H7 (cell line): ENCODE results near the gene DAND5. TPM values are rescaled to one million over a fixed set of nuclear protein-coding genes. Genes with fewer than 3 reads are reported as not detected.
A peak's percentile ranks its signal among the peaks of the same experiment; 100 is the strongest.

Source experiments
- DNase-seq: peaks from one replicate; pipeline ENCODE4 v3.0.0; 2012
- H3K27me3 ChIP-seq: 2 replicates; pipeline ENCODE4 v1.6.0; 2011; ENCODE audit warnings: mild to moderate bottlenecking, low read length; ENCODE audit not compliant: control insufficient read depth, insufficient read depth
- H3K36me3 ChIP-seq: replicated peaks from 2 replicates; pipeline ENCODE4 v1.5.1; 2011; ENCODE audit warnings: low read length; ENCODE audit not compliant: control insufficient read depth, insufficient read depth
- H3K4me3 ChIP-seq: 2 replicates; pipeline ENCODE4 v1.5.1; 2011; ENCODE audit warnings: low read depth, mild to moderate bottlenecking, control low read depth, low read length, moderate library complexity; ENCODE audit not compliant: insufficient read depth
- total RNA-seq: library from RNA; depleted of rRNA; stranded (reverse); fragments of >200 nt; shearing (Covaris generic); gene quantifications from 2 replicates; pipeline ENCODE4 v1.2.3, GENCODE V29; 2014

The DAND5 gene
- total RNA-seq, 1 experiment from 2014 or later, result not detected

GRCh38 chr19:13001502-13002165 is 32.3 kb downstream of the DAND5 start:
- Histone ChIP-seq H3K27me3 (peaks cover 50% of the 10 kb centered on the region), H3K36me3 (no peaks in the 10 kb centered on the region), H3K4me3 (no peak overlapping the region)
- peak; percentile 54 for DNase-seq

GRCh38 chr19:13002166-13002898 is 33.0 kb downstream of the DAND5 start:
- Histone ChIP-seq H3K4me3 (no peak overlapping the region), H3K36me3 (no peaks in the 10 kb centered on the region), H3K27me3 (peaks cover 49% of the 10 kb centered on the region)
- peak; percentile 61 for DNase-seq

GRCh38 chr19:13003081-13003480 is 33.7 kb downstream of the DAND5 start:
- no peak for DNase-seq
- H3K4me3 ChIP-seq, result no peak overlapping the region
- H3K27me3 ChIP-seq, result peaks cover 48% of the 10 kb centered on the region
- no peaks in the 10 kb centered on the region for H3K36me3 ChIP-seq

GRCh38 chr19:13004273-13004672 is 34.9 kb downstream of the DAND5 start:
- H3K36me3 ChIP-seq, result no peaks in the 10 kb centered on the region
- peaks cover 52% of the 10 kb centered on the region for H3K27me3 ChIP-seq
- no peak for DNase-seq
- H3K4me3 ChIP-seq, result no peak overlapping the region

DNA sequence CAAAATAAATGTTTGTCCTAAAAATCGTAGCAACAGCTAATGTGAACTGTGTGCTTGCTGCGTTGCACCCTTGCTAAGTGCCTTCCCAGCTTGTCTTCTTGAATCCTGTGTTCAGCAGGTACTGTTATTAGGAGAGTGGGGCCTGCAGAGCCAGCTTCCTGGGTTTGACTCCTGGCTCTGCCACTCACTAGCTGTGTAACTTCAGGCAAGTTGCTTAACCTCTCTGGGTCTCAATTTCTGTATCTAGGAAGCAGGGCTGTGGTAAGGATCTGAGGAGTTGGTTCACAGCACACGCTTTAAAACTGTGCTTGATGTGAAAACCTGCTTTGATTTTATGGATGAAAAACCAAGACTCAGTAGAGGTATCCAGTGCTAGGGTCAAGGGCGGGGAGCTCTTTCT is 35.9 kb downstream of the DAND5 start:
- DNase-seq, result no peak
- no peaks in the 10 kb centered on the region for H3K36me3 ChIP-seq
- no peak overlapping the region for H3K4me3 ChIP-seq
- peaks cover 56% of the 10 kb centered on the region for H3K27me3 ChIP-seq

DNA sequence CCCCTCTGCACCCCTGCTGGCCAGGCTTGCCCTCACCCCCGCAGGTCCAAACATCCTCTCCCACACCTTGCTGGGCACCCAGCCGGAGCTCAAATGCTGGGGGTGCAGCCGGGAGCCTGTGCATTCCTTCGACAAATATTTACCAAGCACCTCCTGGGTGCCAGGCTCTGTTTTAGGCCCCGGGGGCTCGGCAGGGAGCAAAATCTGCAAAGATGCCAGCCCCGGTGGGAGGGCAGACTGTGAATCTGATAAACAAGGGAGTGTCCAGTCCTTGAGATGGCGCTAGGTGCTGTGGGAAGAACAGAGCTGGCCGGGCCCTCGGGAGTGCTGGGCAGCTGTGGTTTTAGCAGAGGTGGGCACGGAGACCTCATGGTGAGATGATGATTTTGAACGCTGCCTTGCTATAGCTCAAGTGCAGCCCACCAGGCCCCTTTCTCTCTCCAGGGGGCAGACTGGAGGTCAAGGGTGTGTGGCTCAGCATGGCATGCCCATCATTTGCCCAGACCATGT is 36.5 kb downstream of the DAND5 start:
- Histone ChIP-seq H3K36me3 (no peaks in the 10 kb centered on the region), H3K27me3 (peaks cover 62% of the 10 kb centered on the region), H3K4me3 (no peak overlapping the region)
- DNase-seq, result peak; percentile 40

DNA sequence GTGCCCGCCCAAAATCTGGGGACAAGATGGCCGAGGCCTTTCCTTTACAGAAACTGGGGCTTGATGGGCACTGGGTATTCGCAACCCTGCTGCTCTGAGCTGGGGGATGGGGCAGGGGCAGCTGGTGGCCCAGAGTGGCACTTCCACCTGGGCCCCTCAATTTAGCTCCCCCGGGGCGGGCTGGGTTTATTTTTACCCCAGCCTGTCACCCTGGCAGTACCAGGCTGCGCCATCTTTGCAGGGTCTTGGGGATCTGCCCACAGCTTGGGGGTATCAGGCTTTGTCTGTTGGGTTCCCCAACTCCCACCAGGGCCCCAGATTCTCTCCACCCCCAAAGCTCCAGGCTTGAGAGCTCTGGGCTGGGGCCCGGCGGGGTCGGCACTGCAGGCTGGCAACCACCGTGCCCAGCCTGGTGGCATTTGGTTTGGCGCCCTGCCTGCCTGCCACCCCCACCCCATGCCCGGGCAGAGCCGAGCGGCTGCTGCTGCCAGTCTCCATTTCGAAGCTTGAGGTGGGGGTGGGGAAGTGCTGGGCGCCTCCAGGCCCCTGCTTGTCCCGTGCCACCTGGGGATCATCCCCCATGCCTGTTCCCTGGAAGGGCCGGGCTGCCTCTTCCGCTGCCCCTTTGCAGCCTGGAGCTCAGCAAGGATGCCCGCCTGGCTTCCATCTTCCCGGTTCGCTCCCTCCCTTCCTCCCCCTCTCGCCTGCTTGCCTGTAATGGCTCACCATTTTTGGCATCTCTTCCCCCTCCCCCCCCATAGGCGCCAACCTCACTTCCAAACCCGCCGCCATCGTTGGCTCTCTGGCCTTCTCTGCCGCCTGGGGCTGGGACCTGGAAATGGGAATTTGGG is 37.3 kb downstream of the DAND5 start:
- Histone ChIP-seq H3K36me3 (no peaks in the 10 kb centered on the region), H3K27me3 (peaks cover 70% of the 10 kb centered on the region), H3K4me3 (no peak overlapping the region)
- DNase-seq, result peak; percentile 61

GRCh38 chr19:13007292-13008045 is 38.1 kb downstream of the DAND5 start:
- Histone ChIP-seq H3K27me3 (peaks cover 78% of the 10 kb centered on the region), H3K4me3 (no peak overlapping the region), H3K36me3 (no peaks in the 10 kb centered on the region)
- DNase-seq, result peak; percentile 57

GRCh38 chr19:13008926-13009787 is 39.8 kb downstream of the DAND5 start:
- Histone ChIP-seq H3K4me3 (no peak overlapping the region), H3K36me3 (no peaks in the 10 kb centered on the region), H3K27me3 (peaks cover 89% of the 10 kb centered on the region)
- DNase-seq, result peak; percentile 89

GRCh38 chr19:13010038-13010991 is 40.9 kb downstream of the DAND5 start:
- no peaks in the 10 kb centered on the region for H3K36me3 ChIP-seq
- peak; percentile 85 for DNase-seq
- H3K27me3 ChIP-seq, result peaks cover 93% of the 10 kb centered on the region
- H3K4me3 ChIP-seq, result no peak overlapping the region; the same call in 1 of the 2 replicates

GRCh38 chr19:13010992-13011652 is 41.7 kb downstream of the DAND5 start:
- Histone ChIP-seq H3K27me3 (peaks cover 96% of the 10 kb centered on the region), H3K4me3 (no peak overlapping the region), H3K36me3 (no peaks in the 10 kb centered on the region)
- peak; percentile 71 for DNase-seq
